Ammon's horn (tissue), 1 donor: ENCODE results near the gene TEX13D.
"Not testable (repeated sequence)": the region's sequence is repeated elsewhere in the genome, so short reads cannot be mapped to it uniquely, and the experiment has no call there.

Source experiments
- DNase-seq: peaks from one replicate; pipeline ENCODE4 v3.0.0-alpha.2; 2016; ENCODE audit warnings: low spot score

The TEX13D gene

DNA sequence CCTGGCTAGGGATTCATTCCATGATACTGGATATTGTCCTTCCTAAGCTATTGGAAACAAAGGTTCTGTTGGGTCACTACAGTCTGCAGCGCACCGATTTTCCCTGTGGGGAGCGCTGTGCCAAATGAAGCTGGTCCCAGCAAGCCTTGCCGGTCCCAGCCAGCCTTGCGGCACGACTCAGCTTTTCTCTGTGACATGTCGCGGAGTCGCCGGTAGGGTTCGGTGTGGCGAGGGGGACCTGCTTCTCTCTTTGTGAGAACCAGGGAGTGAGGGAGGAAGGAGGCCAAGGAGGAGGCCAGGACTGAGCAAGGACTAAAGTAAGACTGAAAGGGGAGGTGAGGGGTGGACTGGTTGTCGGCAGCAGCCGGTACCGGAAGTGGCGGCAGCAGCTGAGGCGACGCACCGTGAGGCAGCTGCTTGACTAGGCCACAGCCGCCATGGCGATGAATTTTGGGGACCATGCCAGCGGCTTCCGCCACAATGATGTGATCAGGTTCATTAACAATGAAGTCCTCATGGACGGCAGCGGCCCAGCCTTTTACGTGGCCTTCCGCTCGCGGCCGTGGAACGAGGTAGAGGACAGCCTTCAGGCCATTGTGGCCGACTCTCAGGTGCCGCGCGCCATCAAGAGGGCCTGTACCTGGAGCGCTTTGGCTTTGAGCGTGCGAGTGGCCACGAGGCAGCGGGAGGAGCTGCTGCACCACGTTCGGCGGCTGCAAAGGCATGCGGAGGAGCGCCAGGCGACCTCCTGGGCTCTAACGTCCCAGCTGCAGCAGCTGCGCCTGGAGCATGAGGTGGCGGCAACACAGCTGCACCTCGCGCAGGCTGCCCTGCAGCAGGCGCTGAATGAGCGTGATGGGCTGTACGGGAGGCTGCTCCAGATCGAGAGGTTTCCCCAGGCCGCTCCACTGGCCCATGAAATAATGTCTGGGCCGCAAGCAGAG, at the start of gene TEX13D:
Gene TEX13D, plus strand, starts transcription at position 180 of the 944 bp plus-strand sequence. Its CDS starts 258 bp downstream, at position 438.
- DNase-seq, result no peak

DNA sequence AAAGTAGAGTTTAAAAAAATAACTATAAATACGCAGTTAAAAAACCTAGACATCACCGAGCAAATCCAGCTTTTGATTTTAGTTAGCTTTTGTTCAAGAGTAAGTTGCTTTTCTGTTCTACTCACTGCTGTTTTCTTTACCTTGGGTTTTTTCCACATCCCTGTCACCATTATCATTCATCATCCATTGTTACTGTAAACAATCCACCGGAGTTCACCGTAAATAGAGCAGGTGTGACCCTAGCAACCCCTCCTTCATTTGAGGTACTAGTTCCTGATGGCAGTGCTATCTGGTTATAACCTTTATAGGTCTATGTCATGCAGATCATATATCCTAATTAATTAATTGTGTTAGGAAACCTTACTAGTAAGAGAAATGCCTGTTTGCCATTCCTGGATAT, 43.0 kb upstream of the TEX13D start:
- no peak for DNase-seq

DNA sequence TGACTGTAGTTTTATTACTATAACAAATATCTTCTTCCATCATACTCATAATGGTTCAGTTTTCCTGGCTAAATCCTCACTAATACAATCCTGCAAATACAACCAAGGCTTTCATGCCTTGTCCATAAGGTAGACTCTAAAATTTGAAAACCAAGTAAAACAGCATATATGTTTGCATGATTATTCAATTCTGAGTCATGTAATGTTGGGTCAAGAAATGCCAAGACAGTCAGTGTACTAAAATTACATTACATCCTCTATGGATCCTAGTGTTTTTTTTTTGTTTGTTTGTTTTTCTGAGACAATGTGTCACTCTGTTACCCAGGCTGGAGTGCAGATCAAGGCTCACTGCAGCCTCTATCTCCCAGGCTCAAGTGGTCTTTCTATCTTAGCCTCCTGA, 38.6 kb upstream of the TEX13D start:
- no peak for DNase-seq

DNA sequence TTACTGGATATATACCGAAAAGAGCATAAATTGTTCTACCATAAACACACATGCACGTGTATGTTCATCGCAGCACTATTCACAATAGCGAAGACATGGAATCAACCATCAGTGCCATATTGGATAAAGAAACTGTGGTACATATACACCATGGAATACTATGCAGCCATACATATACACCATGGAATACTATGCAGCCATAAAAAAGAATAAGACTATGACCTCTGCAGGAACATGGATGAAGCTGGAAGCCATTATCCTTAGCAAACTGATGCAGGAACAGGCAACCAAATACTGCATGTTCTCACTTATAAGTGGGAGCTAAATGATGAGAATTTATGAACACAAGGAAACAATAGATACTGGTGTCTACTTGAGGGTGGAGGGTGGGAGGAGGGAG, 33.1 kb upstream of the TEX13D start:
- not testable (repeated sequence) for DNase-seq

DNA sequence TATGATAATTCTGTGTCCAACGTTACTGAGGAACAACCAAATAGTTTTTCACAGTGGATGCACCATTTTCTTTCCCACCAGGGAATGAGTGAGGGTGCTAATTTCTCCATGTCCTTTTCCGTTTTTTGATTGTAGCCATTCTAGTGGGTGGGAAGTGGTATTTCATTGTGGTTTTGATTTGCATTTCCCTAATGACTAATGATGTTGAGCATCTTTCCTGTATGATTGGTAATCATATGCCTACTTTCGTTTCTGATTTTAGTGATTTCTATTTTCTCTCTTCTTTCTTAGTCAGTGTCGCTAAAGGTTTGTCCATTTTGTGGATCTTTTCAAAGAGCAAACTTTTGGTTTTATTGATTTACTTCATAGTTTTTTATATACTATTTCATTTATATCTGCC, 32.1 kb upstream of the TEX13D start:
- no peak for DNase-seq

DNA sequence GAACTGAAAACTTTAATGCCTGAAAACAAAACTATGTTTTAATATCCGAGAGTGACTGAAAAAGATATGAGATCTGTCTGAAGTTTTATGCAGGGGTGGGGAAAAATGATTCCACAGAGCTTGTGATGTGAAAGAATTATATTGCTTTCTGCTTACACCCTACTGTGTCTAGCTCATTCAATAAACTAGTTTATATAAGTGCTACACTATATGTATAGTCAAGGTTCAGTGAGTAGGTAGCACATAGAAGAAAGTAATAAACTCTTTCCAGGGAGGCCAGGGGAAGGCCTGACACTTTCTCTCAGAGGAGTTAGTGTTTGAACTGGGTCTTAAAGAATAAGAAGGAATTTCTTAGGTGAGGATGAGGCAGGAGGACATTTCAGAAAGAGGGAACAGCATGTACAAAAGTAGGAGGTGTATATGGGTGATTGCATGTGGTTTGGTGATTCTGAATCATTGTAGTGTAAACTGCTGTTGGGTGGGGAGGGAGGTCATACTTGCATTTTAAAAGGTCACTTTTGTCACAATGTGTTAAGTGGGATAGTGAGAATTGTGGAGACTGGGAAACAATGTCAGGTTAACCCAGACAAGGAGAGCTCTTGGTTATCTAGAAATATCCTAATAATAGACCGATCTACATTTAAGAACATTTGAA, 25.1 kb upstream of the TEX13D start:
- no peak for DNase-seq

DNA sequence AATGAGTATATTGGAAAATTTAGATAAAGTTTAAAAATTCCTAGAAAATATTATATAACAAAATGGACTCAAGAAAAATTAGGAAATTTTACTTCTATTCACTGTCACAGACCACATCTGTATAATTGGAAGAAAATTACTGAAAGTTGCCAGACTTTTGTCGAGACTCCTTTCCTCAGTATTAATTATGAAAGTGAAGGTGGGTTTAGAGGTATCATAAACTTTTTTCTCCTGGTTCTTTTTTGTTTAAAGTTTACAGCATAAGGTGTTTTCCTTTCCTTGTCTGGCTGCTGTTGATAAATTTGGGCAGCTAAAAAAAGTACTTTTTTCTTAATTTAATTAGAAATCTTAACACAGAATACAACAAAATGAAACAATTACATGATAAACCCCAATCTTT, 6.7 kb upstream of the TEX13D start:
- no peak for DNase-seq

DNA sequence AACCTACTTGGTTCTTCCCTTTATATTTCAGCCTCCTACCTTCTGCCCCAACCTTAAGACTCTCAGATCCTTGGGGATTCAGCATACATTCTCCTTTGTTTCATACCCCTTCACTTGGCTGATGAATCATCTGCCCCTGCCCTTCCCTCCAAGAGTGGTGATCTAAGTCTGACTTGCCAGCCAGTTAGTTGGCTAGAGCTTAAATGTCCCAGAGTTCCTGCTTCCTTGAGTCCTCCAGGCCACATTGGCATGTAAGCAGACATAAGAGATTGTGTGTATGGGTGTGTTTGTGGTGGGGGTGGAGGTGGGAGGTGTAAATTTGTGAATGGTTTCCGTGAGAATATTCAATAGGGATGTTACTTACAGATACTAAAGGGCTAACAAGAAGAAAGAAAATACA, 3.7 kb upstream of the TEX13D start:
- no peak for DNase-seq

DNA sequence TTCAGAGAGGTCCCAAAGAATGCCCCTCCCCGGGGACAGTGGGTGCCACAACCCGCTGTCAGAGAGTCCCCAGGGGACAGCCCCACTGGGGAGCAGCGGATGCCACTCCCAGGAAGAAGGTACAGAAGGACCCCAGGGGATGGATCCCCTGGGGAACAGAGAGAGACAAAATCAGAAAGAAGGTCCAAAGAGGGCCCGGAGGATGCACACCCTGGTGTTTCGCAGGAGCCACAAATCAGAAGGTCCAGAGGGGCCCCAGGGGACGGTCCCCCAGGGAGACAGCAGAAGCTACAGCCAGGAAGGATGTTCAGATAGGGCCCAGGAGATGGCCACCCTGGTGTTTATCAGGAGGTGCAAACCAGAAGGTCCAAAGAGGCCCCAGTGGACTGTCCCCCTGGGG, 1.4 kb downstream of the TEX13D start:
- no peak for DNase-seq

DNA sequence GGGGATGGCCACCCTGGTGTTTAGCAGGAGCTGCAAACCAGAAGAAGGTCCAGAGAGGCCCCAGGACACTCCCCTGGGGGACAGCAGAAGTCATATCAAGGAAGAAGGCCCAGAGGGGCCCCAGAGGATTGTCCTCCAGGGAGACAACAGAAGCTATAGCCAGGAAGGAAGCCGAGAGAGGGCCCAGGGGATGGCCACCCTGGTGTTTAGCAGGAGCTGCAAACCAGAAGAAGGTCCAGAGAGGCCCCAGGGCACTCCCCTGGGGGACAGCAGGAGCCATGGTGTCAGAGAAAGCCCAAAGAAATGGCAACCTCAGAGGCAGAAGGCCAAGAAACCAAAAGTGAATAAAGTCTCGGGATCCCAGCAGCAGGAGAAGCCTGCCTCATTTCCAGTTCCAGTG, 2.1 kb downstream of the TEX13D start:
- not testable (repeated sequence) for DNase-seq

DNA sequence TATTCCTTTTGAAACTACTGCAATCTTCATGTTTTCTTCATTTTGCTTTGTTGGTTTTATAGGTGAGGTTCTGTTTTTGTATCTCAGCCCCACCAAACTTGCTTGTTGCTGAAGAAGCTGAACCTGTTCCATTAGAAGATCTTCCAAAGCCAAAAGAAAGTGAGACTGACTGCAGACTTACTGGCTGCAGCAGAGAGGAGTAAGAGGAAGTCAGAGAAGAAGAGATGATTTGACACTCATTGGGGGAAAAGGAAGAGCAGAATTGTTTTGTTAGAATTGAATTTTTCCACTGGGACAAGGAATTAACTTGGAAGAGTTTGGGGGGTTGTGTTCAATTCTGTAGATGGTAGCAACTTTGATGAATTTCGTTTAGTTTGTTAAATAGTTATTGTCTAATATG, 3.1 kb downstream of the TEX13D start:
- no peak for DNase-seq

DNA sequence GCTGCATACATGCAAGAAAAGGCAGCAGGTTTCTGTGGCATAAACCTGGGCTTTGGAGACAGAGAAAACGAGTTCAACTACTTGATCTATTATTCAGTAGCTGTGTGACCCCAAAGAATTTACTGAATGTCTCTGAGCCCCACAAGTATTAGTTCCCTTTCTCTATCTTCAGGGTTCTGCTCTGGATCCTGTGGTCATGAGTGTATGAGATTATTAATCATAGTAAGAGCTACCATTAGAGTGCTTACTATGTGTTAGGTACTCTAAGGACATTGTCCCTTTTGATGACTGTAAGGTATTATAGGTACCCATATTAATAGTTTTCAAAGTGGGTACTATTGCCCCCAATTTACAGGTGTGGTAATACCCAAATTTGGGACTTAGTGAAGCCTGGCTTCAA, 5.5 kb downstream of the TEX13D start:
- no peak for DNase-seq

DNA sequence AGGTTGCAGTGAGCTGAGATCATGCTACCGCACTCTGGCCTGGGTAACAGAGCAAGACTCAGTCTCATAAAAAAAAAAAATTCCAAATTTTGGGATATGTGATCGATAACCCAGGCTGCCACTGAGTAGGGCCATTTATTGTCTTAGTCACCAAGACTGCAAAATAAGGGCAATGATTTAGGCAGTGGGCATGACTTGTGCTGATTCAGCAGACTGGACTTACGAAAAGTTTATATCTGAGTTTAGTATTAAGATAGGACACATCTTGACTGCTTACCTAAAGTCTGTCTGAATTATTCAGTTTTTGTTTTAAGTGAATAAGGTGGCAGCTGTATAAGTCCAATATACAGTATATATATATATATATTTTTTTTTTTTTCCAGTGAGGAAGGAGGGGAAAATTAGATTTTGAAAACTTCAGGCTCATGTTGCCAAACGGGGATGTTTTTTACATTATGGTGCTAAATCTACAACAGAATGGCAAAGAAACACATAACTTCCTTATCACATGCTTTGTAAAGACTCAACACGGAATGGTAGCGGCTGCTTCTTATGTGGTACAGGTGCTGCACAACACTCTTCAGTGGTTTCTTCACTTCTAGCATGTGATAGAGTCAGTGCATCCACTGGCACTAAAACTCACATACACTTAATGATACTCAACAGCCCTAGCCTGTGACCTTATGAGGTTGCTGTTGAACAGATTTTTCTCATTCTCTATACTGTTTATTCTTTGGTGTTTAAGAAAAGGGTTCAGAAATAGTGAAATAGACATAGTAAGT, 6.5 kb downstream of the TEX13D start:
- DNase-seq, result no peak

DNA sequence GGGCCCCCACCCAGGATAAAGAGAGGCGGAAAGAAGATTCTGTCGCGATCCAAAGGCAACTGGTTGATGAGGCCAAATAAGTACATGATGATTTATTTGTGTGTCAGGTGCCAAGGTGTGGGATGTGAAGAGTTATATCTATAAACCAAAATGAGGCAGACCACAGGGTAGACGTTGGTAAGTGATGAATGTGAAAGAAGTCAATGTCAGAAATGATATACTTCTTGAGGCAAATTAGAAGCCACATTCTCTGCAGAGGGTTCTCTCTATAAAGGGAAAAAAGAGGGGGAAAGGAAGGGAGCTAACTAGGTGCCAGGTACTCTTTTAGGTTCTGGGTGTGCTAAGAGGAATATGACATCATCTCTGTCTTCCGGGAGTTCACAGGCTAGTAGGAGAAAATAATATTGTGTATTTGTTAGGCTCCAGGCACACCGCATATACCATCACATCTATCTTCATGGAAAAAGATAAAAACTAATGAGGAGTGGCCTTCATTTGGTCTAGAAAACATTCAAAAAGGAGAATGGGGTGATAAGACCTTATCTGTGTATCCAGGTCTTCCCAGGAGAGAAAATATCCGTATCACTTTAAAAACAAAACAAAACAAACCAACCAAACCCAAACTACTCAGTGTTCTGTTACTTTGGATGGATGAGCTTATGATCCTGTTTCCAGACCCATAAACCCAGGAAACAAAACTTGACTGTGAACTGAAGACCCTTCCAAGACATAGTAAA, 9.1 kb downstream of the TEX13D start:
- no peak for DNase-seq

DNA sequence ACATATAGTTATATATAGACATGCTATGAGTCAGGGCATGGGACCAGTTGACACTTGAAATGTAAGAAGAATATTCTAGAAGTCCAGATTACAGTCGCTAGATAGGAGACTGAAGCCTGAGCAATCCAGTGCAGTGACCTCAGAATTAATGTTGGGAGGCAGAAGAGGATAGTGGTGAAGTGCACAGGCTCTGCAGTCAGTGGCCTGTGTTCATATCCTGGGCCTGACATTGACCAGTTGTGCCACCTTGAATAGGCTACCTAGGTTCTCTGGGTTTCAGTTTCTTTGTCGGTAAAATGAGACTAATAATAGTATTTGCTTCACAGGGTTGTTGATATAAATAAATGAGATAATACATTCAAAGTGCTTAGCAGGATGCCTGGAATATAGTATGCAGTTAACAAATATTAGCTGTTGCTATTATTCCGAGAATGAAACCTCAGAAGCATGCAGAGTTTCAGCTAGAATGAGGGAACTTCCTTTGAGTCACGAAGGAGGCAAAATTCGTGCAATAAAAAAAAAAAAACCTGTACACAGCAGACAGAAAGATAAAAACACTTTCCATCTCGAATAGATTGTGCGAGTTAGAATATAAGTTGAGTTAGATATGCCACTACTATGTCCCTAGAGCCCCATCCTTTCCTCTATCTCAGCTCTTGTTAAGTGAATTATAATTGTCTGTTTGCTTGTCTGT, 9.9 kb downstream of the TEX13D start:
- no peak for DNase-seq

DNA sequence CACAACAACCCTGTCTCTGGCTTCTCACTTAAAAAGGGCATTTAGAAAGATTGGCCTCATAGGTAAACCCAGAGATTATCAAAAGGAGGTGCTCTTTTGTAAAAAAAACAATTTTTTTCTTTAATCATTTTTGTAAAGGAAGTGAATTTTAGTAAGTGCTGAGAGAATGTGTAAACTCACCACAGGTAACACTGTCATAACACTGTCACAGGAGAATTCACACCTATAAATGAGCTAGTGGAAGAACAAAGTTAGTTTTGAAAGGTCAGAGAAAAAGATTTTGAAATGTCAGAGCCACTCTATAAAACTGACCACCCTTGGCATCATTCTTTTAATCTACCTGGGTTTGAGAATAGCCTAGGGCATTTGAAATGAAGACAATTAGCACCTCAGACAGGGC, 10.6 kb downstream of the TEX13D start:
- no peak for DNase-seq

DNA sequence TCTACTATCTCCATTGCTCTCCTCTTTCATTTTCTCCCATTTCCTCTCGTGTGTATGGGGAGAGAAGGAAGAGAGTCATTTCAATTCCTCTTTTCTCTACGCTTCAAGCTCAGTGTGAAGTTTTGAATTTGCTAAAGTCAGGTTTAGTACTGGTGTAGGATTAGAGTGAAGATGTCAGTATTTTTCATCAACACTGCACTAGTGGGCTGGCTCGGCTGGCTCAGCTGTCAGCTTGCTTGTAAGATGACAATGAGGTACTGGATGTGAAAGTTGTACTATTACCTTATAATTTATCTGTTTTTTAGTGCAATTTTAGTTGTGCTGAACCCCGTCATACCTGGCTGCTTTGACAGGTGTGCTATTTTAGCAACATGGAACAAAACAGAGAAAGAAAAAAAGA, 11.8 kb downstream of the TEX13D start:
- no peak for DNase-seq

DNA sequence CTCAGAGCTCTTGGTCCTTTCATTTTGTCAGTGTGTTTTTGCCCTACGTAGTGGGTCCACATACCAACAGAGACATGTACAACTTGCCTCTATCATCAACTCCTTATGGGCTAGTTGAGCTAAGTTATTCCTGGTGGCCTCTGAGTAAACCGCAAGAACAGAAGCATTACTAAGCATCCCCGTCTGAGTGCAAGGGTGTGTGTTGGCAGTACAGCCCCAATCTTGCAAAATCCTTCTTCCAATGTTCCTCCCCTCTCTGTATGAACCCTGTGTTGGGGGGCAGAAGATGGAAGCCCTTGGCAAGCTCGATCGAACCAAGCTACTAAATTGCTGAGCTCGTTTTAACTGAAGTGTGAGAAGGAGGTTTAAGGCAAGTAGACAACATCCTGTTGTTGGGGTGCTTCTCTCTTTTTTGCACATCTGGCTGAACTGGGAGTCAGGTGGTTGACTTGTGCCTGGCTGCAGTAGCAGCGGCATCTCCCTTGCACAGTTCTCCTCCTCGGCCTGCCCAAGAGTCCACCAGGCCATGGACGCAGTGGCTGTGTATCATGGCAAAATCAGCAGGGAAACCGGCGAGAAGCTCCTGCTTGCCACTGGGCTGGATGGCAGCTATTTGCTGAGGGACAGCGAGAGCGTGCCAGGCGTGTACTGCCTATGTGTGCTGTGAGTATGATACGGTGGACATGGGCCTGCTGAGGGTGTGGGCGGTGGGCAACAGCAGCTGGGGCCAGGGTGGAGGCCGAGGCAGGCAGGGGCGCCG, 13.8 kb downstream of the TEX13D start, which contains the start of gene SH2D1A:
Gene SH2D1A, plus strand, starts transcription at position 447 of the 760 bp plus-strand sequence. Its CDS starts 80 bp downstream, at position 527.
- no peak for DNase-seq

DNA sequence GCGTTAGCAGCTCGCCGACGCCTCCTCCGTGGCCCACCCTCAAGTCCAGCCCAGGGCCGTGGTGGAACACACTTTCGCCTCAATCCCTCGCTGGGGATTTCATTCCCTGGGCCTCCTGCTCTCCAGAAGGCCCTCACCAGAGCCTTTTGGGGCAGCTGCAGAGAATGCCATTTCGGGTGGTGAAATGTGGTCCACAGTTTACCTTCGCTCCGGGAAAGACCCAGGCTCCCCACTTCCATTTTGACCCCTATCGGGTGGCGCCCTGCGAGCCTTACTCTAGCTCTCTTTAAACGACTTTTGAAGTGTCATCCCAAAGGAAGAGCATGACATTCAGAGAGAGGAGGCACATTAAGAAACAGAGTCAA, 14.4 kb downstream of the TEX13D start:
- no peak for DNase-seq

DNA sequence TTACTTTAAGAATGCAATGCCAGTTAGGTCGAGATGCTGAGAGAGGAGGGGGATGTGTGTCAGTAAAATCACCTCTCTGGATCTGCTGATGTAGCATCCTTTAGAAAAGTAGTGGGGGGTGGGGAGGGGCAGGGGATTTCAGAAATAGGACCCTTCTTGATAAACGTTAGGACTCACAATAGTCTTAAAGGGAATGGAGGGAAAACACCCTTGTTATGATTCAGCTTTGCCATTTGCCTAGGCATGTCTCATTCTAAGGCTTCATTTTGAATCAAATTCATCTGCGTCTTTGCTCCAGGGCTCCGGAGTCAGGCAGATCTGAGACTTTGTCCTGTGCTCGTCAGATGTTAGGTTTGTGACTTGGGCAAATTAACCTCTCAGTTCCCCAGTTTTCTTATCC, 14.8 kb downstream of the TEX13D start:
- no peak for DNase-seq

DNA sequence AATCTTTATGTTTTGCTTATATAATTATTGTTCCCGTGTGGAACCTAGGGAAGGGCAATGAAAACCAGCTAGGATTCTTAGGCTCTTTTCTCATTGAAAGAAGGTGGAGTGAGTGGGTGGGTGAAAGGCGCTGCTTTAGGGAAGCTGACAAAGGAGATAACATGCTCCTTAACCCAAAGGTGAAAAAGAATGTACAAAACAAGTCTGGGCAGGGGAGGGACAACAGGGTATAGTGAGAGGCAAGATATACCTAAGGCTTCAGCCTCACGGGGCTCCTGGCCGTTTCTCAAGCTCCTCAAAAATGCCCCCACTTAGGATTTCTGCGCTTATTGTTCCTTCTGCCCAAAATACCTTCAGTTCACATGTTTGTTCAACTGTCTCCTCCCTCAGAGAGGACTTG, 15.7 kb downstream of the TEX13D start:
- DNase-seq, result no peak
